Neural progenitor cell (in vitro differentiated cells): ENCODE measurements around the gene THSD4. TPM values are rescaled to one million over a fixed set of nuclear protein-coding genes. Genes with fewer than 3 reads are reported as not detected.

Experiments used
- DNase-seq: peaks from one replicate; pipeline ENCODE4 v3.0.0-alpha.2; 2016; ENCODE audit warnings: low spot score
- H2AFZ ChIP-seq: fragments of 200-600 bp; sonication (generic); replicated peaks from 2 replicates; pipeline ENCODE4 v1.6.1; 2016; ENCODE audit warnings: antibody characterized with exemption
- H3F3A ChIP-seq: fragments of 200-600 bp; sonication (generic); 2 replicates; pipeline ENCODE4 v1.6.1; 2016; ENCODE audit warnings: antibody characterized with exemption, low read depth
- H3K27ac ChIP-seq: fragments of 200-600 bp; sonication (generic); 2 replicates; pipeline ENCODE4 v1.5.1; 2016; ENCODE audit warnings: mild to moderate bottlenecking
- H3K27me3 ChIP-seq: fragments of 200-600 bp; sonication (generic); 2 replicates; pipeline ENCODE4 v1.6.1; 2016; ENCODE audit warnings: mild to moderate bottlenecking, moderate library complexity
- H3K36me3 ChIP-seq: fragments of 200-600 bp; sonication (generic); 2 replicates; pipeline ENCODE4 v1.5.1; 2016
- H3K4me1 ChIP-seq: fragments of 200-600 bp; sonication (generic); 2 replicates; pipeline ENCODE4 v1.6.1; 2016; ENCODE audit warnings: mixed run types
- H3K4me2 ChIP-seq: fragments of 200-600 bp; sonication (generic); 2 replicates; pipeline ENCODE4 v1.6.1; 2016
- H3K4me3 ChIP-seq: fragments of 200-600 bp; sonication (generic); 2 replicates; pipeline ENCODE4 v1.5.1; 2016
- H3K79me2 ChIP-seq: fragments of 200-600 bp; sonication (generic); 2 replicates; pipeline ENCODE4 v1.6.1; 2016; ENCODE audit warnings: low read depth
- H3K9ac ChIP-seq: fragments of 200-600 bp; sonication (generic); 2 replicates; pipeline ENCODE4 v1.6.1; 2016
- H3K9me3 ChIP-seq: fragments of 200-600 bp; sonication (generic); 2 replicates; pipeline ENCODE4 v1.5.1; 2016; ENCODE audit warnings: low read depth
- H4K20me1 ChIP-seq: fragments of 200-600 bp; sonication (generic); 2 replicates; pipeline ENCODE4 v1.6.1; 2016; ENCODE audit warnings: low read depth
- H3K27ac Mint-ChIP-seq: 3 replicates; pipeline ENCODE4 v1.8.0; 2021; ENCODE audit warnings: mixed read lengths
- H3K27me3 Mint-ChIP-seq: 2 replicates; pipeline ENCODE4 v1.8.0; 2022; ENCODE audit warnings: low read depth, mild to moderate bottlenecking, inconsistent platforms, moderate library complexity, mixed read lengths; ENCODE audit not compliant: insufficient read depth
- H3K36me3 Mint-ChIP-seq: 3 replicates; pipeline ENCODE4 v1.8.0; 2021; ENCODE audit warnings: mixed read lengths
- H3K4me1 Mint-ChIP-seq: 3 replicates; pipeline ENCODE4 v1.8.0; 2021; ENCODE audit warnings: mixed read lengths
- H3K4me3 Mint-ChIP-seq: 3 replicates; pipeline ENCODE4 v1.8.0; 2021; ENCODE audit warnings: mild to moderate bottlenecking, moderate library complexity, mixed read lengths
- H3K9me3 Mint-ChIP-seq: 3 replicates; pipeline ENCODE4 v1.8.0; 2020; ENCODE audit warnings: mixed read lengths
- EZH2 ChIP-seq: fragments of 200-600 bp; sonication (generic); IDR thresholded peaks from 2 replicates; pipeline ENCODE4 v1.6.1; 2017; ENCODE audit warnings: antibody characterized with exemption, mild to moderate bottlenecking, moderate library complexity
- EZH2phosphoT487 ChIP-seq: fragments of 200-600 bp; sonication (generic); IDR thresholded peaks from 2 replicates; pipeline ENCODE4 v1.6.1; 2017; ENCODE audit warnings: antibody characterized with exemption
- total RNA-seq: library from RNA; depleted of rRNA; stranded (reverse); fragments of >200 nt; gene quantifications from 2 replicates; pipeline ENCODE4 v1.2.3, GENCODE V29; 2015; ENCODE audit warnings: low replicate concordance
- TF ChIP-seq, protein P1 (sequence below): fragments of 200-600 bp; sonication (generic); IDR thresholded peaks from 2 replicates; pipeline ENCODE4 v1.5.1; 2017; ENCODE audit warnings: antibody characterized with exemption, mild to moderate bottlenecking

Gene THSD4
- total RNA-seq, 1 donor from 2014 or later: 2.4 TPM

DNA sequence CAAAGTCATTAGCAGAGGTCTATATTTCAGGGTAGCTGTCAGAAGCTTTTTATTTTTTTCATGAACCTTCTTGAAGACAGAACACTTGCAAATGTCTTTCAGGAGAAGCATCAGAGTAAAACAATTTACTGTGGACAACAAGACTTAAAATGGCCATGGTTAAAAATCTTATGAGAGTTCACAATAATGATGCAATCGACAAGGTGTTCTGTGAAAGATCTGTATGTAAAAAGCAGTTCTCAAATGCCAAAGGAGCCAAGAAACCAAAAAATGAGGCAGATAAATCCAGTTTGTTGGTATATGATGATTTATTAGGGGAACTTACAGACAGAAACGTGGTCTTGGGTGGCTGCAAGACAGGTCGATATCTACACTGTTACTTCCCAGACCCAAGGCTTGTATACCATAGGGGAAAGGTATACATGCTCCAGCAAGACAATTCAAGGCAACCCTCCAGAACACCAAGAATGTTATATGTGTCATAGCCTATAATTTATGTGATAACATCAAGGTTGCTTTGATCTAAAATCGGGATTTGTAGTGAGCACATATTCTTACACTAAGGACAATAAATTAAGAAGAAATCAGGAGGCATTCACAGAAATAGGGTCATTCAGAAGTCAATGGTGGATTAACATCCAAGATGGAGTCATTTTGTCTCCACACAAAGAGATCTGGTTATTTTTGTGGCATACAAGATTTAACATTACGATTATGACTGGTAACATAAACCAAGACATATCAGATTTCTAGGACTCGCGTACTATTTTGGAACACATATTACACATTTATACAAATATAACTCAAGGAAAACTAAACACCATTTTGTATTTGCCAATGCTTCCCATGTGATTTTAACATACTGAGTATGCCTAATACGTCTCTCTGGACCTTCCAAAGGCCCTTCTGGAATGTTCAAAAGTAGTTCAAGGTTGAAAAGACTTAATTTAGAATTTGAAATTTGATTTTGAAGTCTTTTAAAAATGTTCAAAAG, 316.4 kb downstream of the THSD4 start:
- no peak for DNase-seq
- Histone ChIP-seq H3K9ac (peak overlapping the region; percentile 19), H2AFZ (no peak overlapping the region), H3K9me3 (no peaks in the 10 kb centered on the region), H3K79me2 (no peaks in the 10 kb centered on the region), H3K4me2 (no peak overlapping the region), H3K27me3 (no peaks in the 10 kb centered on the region), H3F3A (no peaks in the 10 kb centered on the region), H3K4me3 (no peak overlapping the region), H4K20me1 (no peaks in the 10 kb centered on the region), H3K27ac (no peak overlapping the region), H3K36me3 (no peaks in the 10 kb centered on the region), H3K4me1 (no peaks in the 10 kb centered on the region)
- no peaks in the 10 kb centered on the region for H3K4me1 Mint-ChIP-seq
- no peak overlapping the region for H3K27ac Mint-ChIP-seq
- H3K27me3 Mint-ChIP-seq: no peaks in the 10 kb centered on the region
- no peaks in the 10 kb centered on the region for H3K9me3 Mint-ChIP-seq
- H3K4me3 Mint-ChIP-seq: no peak overlapping the region
- TF ChIP-seq, protein P1, sequence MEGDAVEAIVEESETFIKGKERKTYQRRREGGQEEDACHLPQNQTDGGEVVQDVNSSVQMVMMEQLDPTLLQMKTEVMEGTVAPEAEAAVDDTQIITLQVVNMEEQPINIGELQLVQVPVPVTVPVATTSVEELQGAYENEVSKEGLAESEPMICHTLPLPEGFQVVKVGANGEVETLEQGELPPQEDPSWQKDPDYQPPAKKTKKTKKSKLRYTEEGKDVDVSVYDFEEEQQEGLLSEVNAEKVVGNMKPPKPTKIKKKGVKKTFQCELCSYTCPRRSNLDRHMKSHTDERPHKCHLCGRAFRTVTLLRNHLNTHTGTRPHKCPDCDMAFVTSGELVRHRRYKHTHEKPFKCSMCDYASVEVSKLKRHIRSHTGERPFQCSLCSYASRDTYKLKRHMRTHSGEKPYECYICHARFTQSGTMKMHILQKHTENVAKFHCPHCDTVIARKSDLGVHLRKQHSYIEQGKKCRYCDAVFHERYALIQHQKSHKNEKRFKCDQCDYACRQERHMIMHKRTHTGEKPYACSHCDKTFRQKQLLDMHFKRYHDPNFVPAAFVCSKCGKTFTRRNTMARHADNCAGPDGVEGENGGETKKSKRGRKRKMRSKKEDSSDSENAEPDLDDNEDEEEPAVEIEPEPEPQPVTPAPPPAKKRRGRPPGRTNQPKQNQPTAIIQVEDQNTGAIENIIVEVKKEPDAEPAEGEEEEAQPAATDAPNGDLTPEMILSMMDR: no peak
- TF ChIP-seq EZH2 (no peak), EZH2phosphoT487 (no peak)
- H3K36me3 Mint-ChIP-seq: no peaks in the 10 kb centered on the region

GRCh38 chr15:71433402-71433801, 318.1 kb downstream of the THSD4 start:
- H3K9me3 ChIP-seq: no peaks in the 10 kb centered on the region
- Mint-ChIP-seq H3K27me3 (no peaks in the 10 kb centered on the region), H3K9me3 (peaks cover 2% of the 10 kb centered on the region), H3K4me1 (no peaks in the 10 kb centered on the region), H3K27ac (no peak overlapping the region), H3K36me3 (no peaks in the 10 kb centered on the region), H3K4me3 (no peak overlapping the region)
- H3F3A ChIP-seq: no peaks in the 10 kb centered on the region
- TF ChIP-seq, protein P1: no peak
- no peak for TF ChIP-seq EZH2phosphoT487
- TF ChIP-seq EZH2: no peak
- H3K9ac ChIP-seq: no peak overlapping the region
- H2AFZ ChIP-seq: no peak overlapping the region
- no peak overlapping the region for H3K4me3 ChIP-seq
- H3K4me2 ChIP-seq: no peak overlapping the region
- H3K79me2 ChIP-seq: no peaks in the 10 kb centered on the region
- H4K20me1 ChIP-seq: no peaks in the 10 kb centered on the region
- H3K27me3 ChIP-seq: no peaks in the 10 kb centered on the region
- DNase-seq: no peak
- H3K27ac ChIP-seq: no peak overlapping the region
- H3K36me3 ChIP-seq: no peaks in the 10 kb centered on the region
- no peaks in the 10 kb centered on the region for H3K4me1 ChIP-seq

DNA sequence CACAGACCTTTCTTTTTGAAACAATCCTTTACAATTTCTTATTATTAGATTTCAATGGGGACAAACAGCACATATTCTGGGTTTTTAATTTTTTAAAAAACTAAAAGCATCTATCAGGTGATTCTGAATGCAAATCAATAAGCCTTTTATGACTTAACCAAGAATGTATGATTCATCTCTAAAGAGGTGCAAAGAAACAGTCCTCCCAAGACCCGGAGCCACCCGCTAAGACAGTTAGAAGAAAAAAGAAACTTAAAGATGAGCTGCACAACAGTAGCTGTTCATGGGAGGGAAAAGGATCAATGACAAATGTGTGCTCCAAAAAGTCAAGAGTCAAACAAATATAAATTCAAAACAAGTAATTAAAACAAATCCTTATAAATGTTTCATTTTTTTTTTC, 319.5 kb downstream of the THSD4 start:
- H3K79me2 ChIP-seq: no peaks in the 10 kb centered on the region
- DNase-seq: no peak
- H3F3A ChIP-seq: no peaks in the 10 kb centered on the region
- Mint-ChIP-seq H3K36me3 (no peaks in the 10 kb centered on the region), H3K9me3 (peaks cover 2% of the 10 kb centered on the region), H3K27me3 (no peaks in the 10 kb centered on the region), H3K4me3 (no peak overlapping the region), H3K4me1 (no peaks in the 10 kb centered on the region), H3K27ac (no peak overlapping the region)
- H3K4me3 ChIP-seq: no peak overlapping the region
- no peaks in the 10 kb centered on the region for H4K20me1 ChIP-seq
- no peak overlapping the region for H3K9ac ChIP-seq
- H2AFZ ChIP-seq: no peak overlapping the region
- H3K27me3 ChIP-seq: no peaks in the 10 kb centered on the region
- no peaks in the 10 kb centered on the region for H3K4me1 ChIP-seq
- H3K4me2 ChIP-seq: no peak overlapping the region
- no peaks in the 10 kb centered on the region for H3K9me3 ChIP-seq
- TF ChIP-seq EZH2phosphoT487 (no peak), EZH2 (no peak)
- TF ChIP-seq, protein P1: no peak
- H3K27ac ChIP-seq: no peak overlapping the region
- H3K36me3 ChIP-seq: no peaks in the 10 kb centered on the region
